Choroid plexus epithelial cell (primary cell): ENCODE measurements around the gene ELOB.

Source experiments
- DNase-seq: peaks from one replicate; pipeline ENCODE4 v3.0.0-alpha.2; 2010; ENCODE audit warnings: low read depth
- H3K4me3 ChIP-seq: 2 replicates; pipeline ENCODE4 v1.5.1; 2011; ENCODE audit warnings: low read depth, mild to moderate bottlenecking, control low read depth, low read length, moderate library complexity
- TF ChIP-seq, protein P1 (sequence below): conservative IDR thresholded peaks from 2 replicates; pipeline ENCODE4 v1.5.1; 2011; ENCODE audit warnings: low read depth, mild to moderate bottlenecking, control low read depth, inconsistent platforms, low read length, moderate library complexity

Gene ELOB

DNA sequence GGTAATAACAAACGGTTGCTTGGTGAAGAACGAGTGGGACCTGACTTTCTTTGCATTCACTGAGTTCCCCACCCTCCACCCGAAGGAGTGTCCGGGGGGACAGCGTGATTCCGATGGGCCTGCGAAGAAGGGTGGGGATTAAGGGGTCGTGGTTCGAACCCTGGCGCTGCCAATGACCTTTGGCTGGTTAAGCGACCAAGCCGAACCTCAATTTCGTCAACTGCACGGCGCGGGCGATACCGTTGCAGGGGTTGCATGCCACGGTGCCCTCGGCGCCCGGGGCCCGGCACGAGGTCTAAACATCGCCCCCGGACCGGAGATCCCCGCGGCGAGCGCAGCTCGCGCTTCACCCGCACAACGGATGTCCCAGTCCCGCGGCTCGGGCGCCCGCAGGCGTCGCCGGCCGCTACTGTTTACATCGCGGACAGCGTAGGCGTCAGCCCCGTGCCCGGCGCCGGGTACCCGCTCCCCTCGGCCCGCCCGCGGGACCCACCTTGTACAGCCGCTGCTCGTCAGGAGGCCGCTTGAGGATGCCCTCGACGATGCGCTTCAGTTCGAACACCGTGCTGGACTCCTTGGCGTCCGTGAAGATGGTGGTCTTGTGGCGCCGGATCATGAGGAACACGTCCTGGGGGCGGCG is 460 bp downstream of the ELOB start:
- TF ChIP-seq, protein P1, sequence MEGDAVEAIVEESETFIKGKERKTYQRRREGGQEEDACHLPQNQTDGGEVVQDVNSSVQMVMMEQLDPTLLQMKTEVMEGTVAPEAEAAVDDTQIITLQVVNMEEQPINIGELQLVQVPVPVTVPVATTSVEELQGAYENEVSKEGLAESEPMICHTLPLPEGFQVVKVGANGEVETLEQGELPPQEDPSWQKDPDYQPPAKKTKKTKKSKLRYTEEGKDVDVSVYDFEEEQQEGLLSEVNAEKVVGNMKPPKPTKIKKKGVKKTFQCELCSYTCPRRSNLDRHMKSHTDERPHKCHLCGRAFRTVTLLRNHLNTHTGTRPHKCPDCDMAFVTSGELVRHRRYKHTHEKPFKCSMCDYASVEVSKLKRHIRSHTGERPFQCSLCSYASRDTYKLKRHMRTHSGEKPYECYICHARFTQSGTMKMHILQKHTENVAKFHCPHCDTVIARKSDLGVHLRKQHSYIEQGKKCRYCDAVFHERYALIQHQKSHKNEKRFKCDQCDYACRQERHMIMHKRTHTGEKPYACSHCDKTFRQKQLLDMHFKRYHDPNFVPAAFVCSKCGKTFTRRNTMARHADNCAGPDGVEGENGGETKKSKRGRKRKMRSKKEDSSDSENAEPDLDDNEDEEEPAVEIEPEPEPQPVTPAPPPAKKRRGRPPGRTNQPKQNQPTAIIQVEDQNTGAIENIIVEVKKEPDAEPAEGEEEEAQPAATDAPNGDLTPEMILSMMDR: no peak
- H3K4me3 ChIP-seq: peak overlapping the region; percentile 99
- no peak for DNase-seq

DNA sequence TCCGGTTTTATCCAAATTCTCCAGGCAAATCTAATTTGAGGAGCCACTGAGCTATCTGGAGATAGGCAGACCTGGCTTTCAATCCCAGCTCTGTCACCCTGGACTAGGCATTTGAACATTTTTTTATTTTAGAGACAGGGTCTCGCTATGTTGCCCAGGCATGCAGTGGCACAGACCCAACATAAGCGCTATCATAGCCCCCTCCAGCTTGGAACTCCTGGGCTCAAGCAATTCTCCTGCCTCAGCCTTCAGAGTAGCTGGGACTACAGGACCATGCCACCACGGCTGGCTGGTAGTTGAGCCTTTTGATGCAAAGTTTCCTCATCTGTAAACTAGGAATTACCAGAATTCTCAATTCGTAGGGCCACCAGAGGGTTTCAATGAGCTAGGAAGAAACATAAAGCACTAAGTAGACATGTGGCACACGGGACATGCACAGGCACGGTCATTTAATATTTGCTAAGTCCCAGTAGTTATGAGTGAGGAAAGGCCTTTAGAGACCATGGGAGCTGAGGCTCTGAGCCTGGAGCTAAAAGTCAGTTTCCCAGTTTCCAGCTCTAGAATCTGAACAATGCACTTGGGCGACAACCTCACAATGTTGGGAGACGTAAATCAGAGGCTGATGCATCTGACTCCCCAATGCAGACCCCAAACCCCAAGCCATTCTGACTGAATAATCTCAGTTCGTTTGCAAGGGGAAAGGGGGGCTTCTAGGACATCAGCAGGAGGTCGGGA is 1.1 kb downstream of the ELOB start:
- no peak for DNase-seq
- peak overlapping the region; percentile 99 for H3K4me3 ChIP-seq
- TF ChIP-seq, protein P1: no peak

DNA sequence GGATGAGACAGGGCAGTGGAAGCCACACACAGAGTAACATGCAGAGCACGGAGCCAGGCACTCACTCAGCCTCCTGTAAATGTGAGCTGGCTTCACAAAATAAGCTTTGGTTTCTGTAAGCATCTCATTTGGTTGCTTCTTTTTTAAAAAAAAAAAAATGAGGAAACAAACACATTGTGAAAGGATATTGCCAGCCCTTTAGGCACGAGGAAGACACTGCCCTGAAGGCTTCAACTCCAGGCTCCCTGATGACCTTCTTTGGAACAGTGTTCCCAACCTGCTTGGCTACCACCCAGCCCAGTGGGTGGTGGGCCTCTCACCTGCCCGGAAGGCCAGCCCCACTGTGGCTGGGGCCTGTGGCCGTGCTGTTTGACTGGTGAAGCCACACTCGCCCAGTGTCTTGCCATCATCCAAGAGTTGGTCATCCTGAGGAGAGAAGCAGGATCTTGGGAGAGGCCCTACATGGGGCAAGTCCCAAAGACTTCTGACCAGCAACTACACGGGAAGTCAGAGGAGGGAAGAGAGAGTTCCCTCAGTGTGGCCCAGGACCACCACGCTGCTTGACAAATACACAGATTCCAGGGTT is 1.9 kb downstream of the ELOB start:
- DNase-seq: no peak
- TF ChIP-seq, protein P1: no peak
- no peak overlapping the region for H3K4me3 ChIP-seq

DNA sequence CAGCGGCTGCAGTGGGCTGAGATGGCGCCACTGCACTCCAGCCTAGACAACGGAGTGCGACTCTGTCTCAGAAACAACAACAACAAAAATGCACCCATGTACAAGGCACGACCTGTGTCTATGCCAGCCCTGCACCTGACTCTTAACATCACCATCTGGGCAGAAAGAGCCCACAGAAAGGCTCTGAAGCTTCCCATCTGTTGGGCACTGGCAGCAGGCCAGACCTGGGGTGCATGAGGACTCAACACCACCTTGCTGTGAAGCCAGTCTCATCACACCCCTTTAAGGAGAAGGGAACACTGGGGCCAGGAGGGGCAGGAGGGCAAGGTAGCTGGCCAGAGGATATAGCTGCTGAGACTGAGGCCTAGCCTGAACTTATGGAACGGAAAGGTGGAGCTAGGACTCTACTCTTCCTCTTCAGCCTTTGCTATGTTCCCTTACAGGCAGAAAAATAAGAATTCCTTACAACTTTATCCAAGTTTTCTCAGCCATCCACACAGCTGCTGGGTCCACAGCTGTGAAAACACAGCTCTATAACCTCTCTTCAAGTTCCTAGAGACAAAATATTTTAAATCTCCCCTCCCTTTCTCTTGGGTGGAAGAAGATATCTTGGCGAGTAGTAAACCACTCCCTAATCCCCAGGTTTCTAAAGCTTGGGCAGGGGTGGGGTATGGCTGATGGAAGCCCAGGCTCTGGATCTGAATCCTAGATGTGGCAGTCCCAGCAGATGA is 2.8 kb downstream of the ELOB start:
- no peak overlapping the region for H3K4me3 ChIP-seq
- TF ChIP-seq, protein P1: no peak

GRCh38 chr16:2773188-2773968 is 3.7 kb downstream of the ELOB start:
- no peak for DNase-seq
- TF ChIP-seq, protein P1: no peak
- H3K4me3 ChIP-seq: no peak overlapping the region

More for the DNA sequence above, 2.8 kb downstream of the ELOB start:
- DNase-seq: peak; percentile 27
